GM18508 (cell line): Measurements from ENCODE around the gene PLA2G4C.

Experiments
- ATAC-seq: cut with Tn5 transposase; IDR thresholded peaks from one replicate; pipeline ENCODE4 v1.9.1; 2021; ENCODE audit warnings: moderate number of reproducible peaks; ENCODE audit not compliant: insufficient read depth, unreplicated experiment

The PLA2G4C gene

DNA sequence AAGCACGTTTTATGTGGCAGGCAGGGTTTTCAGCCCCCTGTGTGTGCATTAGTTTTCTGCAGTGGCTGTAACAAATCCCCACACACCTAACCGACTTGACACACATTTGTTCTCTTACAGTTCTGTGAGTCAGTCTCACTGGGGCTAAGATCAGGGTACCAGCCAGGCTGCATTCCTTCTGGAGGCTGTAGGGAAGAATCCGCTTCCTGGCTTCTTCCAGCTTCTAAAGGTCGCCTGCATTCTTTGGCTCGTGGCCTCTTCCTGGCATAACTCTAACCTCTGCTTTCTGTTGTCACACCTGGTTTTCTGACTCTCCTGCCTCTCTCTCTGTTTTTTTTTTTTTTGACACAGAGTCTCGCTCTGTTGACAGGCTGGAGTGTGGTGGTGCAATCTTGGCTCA lies 109.8 kb downstream of the PLA2G4C start:
- no peak for ATAC-seq

GRCh38 chr19:47998800-47999199 lies 111.8 kb downstream of the PLA2G4C start:
- ATAC-seq: no peak
